Ascending aorta (tissue), 2 donors: ENCODE measurements around the gene LRRC8A. TPM values are rescaled to one million over a fixed set of nuclear protein-coding genes. Genes with fewer than 3 reads are reported as not detected.
"Not testable (repeated sequence)": the region's sequence is repeated elsewhere in the genome, so short reads cannot be mapped to it uniquely, and the experiment has no call there.

Source experiments
- DNase-seq, 2 donors: peaks; one replicate each; pipeline ENCODE4 v3.0.0-alpha.2; 2019; ENCODE audit warnings: low spot score in 2 of 2
- H3K27ac ChIP-seq, 2 donors: fragments of 200-600 bp; sonication (generic); one replicate each; pipeline ENCODE4 v1.5.1; 2016 to 2017; ENCODE audit warnings: mild to moderate bottlenecking in 1 of 2
- H3K27me3 ChIP-seq: fragments of 200-600 bp; sonication (generic); one replicate; pipeline ENCODE4 v1.5.1; 2017
- H3K36me3 ChIP-seq, 2 donors: fragments of 200-600 bp; sonication (generic); one replicate each; pipeline ENCODE4 v1.5.1; 2016
- H3K4me1 ChIP-seq, 2 donors: fragments of 200-600 bp; sonication (generic); one replicate each; pipeline ENCODE4 v1.5.1; 2016 to 2017; ENCODE audit warnings: mild to moderate bottlenecking in 1 of 2
- H3K4me3 ChIP-seq, 2 donors: fragments of 200-600 bp; sonication (generic); one replicate each; pipeline ENCODE4 v1.5.1; 2016 to 2017; ENCODE audit warnings: mild to moderate bottlenecking in 1 of 2
- H3K9me3 ChIP-seq, 2 donors: fragments of 200-600 bp; sonication (generic); one replicate each; pipeline ENCODE4 v1.5.1; 2016
- CTCF ChIP-seq, 3 experiments: fragments of 200-600 bp in 2 of 3; fragments of 450-650 bp in 1 of 3; sonication (generic) in 2 of 3; IDR thresholded peaks; one replicate each; pipeline ENCODE4 v1.5.1; 2016 to 2019; ENCODE audit warnings: antibody characterized with exemption in 3 of 3, mild to moderate bottlenecking in 1 of 3, moderate library complexity in 1 of 3
- intact Hi-C: fragments of 100-400 bp; cut with DNase I; formaldehyde crosslinking; loops from one replicate; pipeline ENCODE4 v1.15.1; 2023
- total RNA-seq: library from RNA; depleted of rRNA; stranded (reverse); fragments of >200 nt; gene quantifications from one replicate; pipeline ENCODE4 v1.1.0, GENCODE V29; 2016

Gene LRRC8A
- total RNA-seq, 1 donor from 2014 or later, result 227 TPM

GRCh38 chr9:128947527-128948301, 65.8 kb downstream of the LRRC8A start, which contains the start of the genes DOLK and NUP188:
DOLK (minus strand) TSS chr9:128947603; CDS start chr9:128947303, 300 bp downstream.
NUP188 (plus strand) TSS chr9:128947699; CDS start chr9:128947720, 21 bp downstream.
- Histone ChIP-seq H3K36me3 (peaks cover 4 to 14% of the 10 kb centered on the region in 2 donors), H3K4me3 (peak within 1 kb of the TSS; percentile 73 to 88), H3K9me3 (no peaks in the 10 kb centered on the region), H3K4me1 (peaks cover 5 to 20% of the 10 kb centered on the region in 2 donors), H3K27ac (peak within 1 kb of the TSS; percentile 92 to 96), H3K27me3 (no peaks in the 10 kb centered on the region)
- intact Hi-C loops, result loop anchor here (1.0 to 5.0 kb wide), 7 partner anchors 25 to 133 kb away; partner anchors contain the start of genes DOLPP1, KYAT1, MIGA2 and SH3GLB2
- DNase-seq, result peak; percentile 82 to 98
- TF ChIP-seq CTCF (IDR thresholded peaks at IDR 0.05), result peak in 1 of 3 experiments; percentile 2

- H3K9me3 ChIP-seq, H3K27ac ChIP-seq, H3K4me1 ChIP-seq, DNase-seq, intact Hi-C loops, H3K4me3 ChIP-seq, H3K27me3 ChIP-seq: not testable (repeated sequence)
- peaks cover 36 to 66% of the 10 kb centered on the region in 2 donors for H3K36me3 ChIP-seq
Measured at GRCh38 chr9:128961403-128961802, 79.5 kb downstream of the LRRC8A start.

Other genes starting within 250 kb of the LRRC8A start
- 49.9 TPM for gene DYNC2I2, start 225.3 kb upstream of the LRRC8A start, total RNA-seq
- gene SET, start 192.9 kb upstream of the LRRC8A start, total RNA-seq, result 102 TPM
- 28.8 TPM for gene PKN3, start 179.6 kb upstream of the LRRC8A start, total RNA-seq
- gene ZDHHC12, start 158.0 kb upstream of the LRRC8A start, total RNA-seq, result 49.6 TPM
- gene ZER1, start 110.2 kb upstream of the LRRC8A start, total RNA-seq, result 55.5 TPM
- gene TBC1D13, start 94.9 kb upstream of the LRRC8A start, total RNA-seq, result 19.8 TPM
- 59.4 TPM for gene ENDOG, start 63.6 kb upstream of the LRRC8A start, total RNA-seq
- gene SPOUT1, start 52.3 kb upstream of the LRRC8A start, total RNA-seq, result 26.5 TPM
- gene KYAT1, start 183 bp upstream of the LRRC8A start, total RNA-seq, result 4.9 TPM
- gene PHYHD1, start 38.8 kb downstream of the LRRC8A start, total RNA-seq, result 46.1 TPM
- 5.0 TPM for gene DOLK, start 65.5 kb downstream of the LRRC8A start, total RNA-seq
- gene NUP188, start 65.6 kb downstream of the LRRC8A start, total RNA-seq, result 45.0 TPM
- gene SH3GLB2, start 146.2 kb downstream of the LRRC8A start, total RNA-seq, result 138 TPM
- gene MIGA2, start 154.5 kb downstream of the LRRC8A start, total RNA-seq, result 39.9 TPM
- gene DOLPP1, start 199.0 kb downstream of the LRRC8A start, total RNA-seq, result 41.7 TPM
- gene CRAT, start 228.7 kb downstream of the LRRC8A start, total RNA-seq, result 110 TPM
- 61.6 TPM for gene PTPA, start 229.3 kb downstream of the LRRC8A start, total RNA-seq